Stimulated activated CD8-positive, alpha-beta memory T cell treated with anti-CD3 and anti-CD28 coated beads, Interleukin-7, amount 100 ng/mL, for 24 hours (primary cell): ENCODE measurements around the gene L3MBTL4.

ENCODE experiments used
- DNase-seq: peaks from one replicate; pipeline ENCODE4 v3.0.0-alpha.2; 2020; ENCODE audit warnings: low read depth

L3MBTL4 gene

GRCh38 chr18:6363216-6363615 lies 51.5 kb downstream of the L3MBTL4 start:
- no peak for DNase-seq

GRCh38 chr18:6362559-6363129 lies 52.1 kb downstream of the L3MBTL4 start:
- no peak for DNase-seq

GRCh38 chr18:6357668-6358067 lies 57.0 kb downstream of the L3MBTL4 start:
- no peak for DNase-seq

GRCh38 chr18:6355789-6356589 lies 58.7 kb downstream of the L3MBTL4 start:
- no peak for DNase-seq

- no peak for DNase-seq
Measured at GRCh38 chr18:6352275-6352674, 62.4 kb downstream of the L3MBTL4 start.

- DNase-seq: no peak
Measured at GRCh38 chr18:6342990-6343389, 71.7 kb downstream of the L3MBTL4 start.

- DNase-seq: no peak
Measured at GRCh38 chr18:6341709-6342108, 73.0 kb downstream of the L3MBTL4 start.

- no peak for DNase-seq
Measured at GRCh38 chr18:6341303-6341702, 73.4 kb downstream of the L3MBTL4 start.

GRCh38 chr18:6340121-6340520 lies 74.6 kb downstream of the L3MBTL4 start:
- DNase-seq: no peak

- no peak for DNase-seq
Measured at GRCh38 chr18:6336239-6336638, 78.5 kb downstream of the L3MBTL4 start.

- DNase-seq: no peak
Measured at GRCh38 chr18:6333981-6334380, 80.7 kb downstream of the L3MBTL4 start.

- no peak for DNase-seq
Measured at GRCh38 chr18:6331872-6332271, 82.8 kb downstream of the L3MBTL4 start.

- DNase-seq: no peak
Measured at GRCh38 chr18:6330786-6331185, 83.9 kb downstream of the L3MBTL4 start.

- DNase-seq: no peak
Measured at GRCh38 chr18:6328621-6329010, 86.1 kb downstream of the L3MBTL4 start.

GRCh38 chr18:6327895-6328620 lies 86.7 kb downstream of the L3MBTL4 start:
- DNase-seq: no peak

- DNase-seq: no peak
Measured at GRCh38 chr18:6327485-6327884, 87.2 kb downstream of the L3MBTL4 start.

GRCh38 chr18:6326566-6326965 lies 88.1 kb downstream of the L3MBTL4 start:
- DNase-seq: no peak

GRCh38 chr18:6323319-6323889 lies 91.3 kb downstream of the L3MBTL4 start:
- no peak for DNase-seq

- DNase-seq: no peak
Measured at GRCh38 chr18:6315517-6316331, 99.0 kb downstream of the L3MBTL4 start.

- no peak for DNase-seq
Measured at GRCh38 chr18:6313415-6313814, 101.3 kb downstream of the L3MBTL4 start.

GRCh38 chr18:6311456-6312215 lies 103.1 kb downstream of the L3MBTL4 start:
- DNase-seq: no peak
